ENCODE data around the gene SLC18A3.

Gene SLC18A3

DNA sequence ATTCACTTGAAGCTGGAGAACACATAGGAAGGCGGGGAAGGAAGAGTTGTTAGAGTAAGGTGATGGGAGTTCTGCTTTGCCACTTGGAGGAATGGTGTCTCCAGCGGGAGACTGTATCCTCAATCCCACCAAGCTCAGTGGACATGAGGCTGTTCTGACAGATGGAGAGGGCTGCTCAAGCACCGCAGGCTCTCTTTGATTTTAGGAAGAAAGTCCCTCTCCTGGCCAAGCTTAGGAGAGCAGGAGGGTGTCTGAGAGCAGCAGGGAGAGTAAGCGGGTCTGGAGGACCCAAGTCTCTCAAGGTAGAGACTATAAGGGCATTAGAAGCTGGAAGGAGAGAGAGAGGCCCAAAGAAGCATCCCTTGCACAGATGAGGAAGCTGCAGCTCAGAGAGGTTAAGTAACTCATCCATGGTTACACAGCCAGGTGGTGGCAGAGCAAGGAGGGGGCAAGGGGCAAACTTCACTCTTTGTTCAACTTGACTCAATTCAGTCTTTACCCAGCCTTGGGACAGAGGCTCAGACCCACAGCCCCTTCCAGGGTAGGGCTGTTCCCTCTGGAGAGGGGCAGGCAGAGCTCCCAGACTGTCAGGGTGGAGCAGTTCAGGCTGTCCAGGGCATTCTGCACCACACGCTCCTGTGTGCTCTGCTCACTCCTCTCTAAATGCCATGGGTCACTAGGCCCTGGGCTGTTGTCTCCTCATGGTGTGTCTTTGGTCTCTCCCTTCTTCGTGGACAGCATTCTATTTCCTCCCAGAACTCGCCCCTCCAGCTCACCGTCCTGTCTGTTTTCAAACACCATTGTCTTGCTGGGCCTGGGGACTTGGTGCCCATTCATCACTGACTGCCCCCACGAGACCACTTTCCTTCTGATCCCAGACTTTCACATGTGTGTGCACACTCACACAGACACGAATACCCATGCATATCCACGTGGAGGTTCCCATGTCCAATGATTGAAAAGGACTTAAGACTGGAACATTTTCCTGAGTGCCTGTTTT lies 12.6 kb downstream of the SLC18A3 start:
- no peak for FAIRE-seq

DNA sequence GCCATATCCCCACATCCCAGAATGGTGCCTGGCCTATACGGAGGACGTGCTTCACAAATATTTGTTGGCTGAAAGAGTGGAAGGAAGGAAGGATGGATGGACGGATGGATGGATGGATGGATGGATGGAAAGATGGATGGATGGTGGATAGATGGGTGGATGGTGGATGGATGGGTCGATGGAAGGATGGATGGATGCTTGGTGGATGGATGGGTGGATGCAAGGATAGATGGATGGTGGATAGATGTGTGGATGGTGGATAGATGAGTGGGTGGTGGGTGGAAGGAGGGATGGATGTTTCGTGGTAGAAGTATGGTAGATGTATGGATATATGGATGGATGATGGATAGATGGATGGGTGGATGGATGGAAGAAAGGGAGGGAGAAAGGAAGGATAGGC lies 14.5 kb downstream of the SLC18A3 start:
- FAIRE-seq (no peak), DNase-seq (ENCODE audit: insufficient read length, low spot score) (no peak)

More for the DNA sequence above, 12.6 kb downstream of the SLC18A3 start:
- no peak for DNase-seq (ENCODE audit: insufficient read length, low spot score)

DNA sequence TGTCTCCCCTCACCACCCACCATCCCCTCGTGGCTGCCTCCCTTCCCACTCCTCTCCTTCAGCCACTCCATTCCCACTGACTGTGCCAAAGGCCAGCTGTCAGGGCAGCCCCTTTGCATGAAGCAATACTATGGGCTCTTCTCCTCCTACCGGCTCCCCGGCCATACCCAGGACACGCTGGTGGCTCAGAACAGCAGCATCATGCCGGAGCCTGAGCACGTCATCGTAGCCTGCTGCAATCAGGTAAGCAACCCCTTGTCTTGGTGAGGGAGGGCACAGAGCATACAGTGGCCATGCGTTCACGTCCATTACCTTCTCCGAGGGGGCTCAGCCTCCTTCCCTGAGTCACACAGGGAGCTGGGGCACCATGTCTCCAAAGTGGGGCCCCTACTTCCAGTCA lies 15.3 kb downstream of the SLC18A3 start:
- DNase-seq (ENCODE audit: insufficient read length, low spot score) = no peak
- no peak for FAIRE-seq

DNA sequence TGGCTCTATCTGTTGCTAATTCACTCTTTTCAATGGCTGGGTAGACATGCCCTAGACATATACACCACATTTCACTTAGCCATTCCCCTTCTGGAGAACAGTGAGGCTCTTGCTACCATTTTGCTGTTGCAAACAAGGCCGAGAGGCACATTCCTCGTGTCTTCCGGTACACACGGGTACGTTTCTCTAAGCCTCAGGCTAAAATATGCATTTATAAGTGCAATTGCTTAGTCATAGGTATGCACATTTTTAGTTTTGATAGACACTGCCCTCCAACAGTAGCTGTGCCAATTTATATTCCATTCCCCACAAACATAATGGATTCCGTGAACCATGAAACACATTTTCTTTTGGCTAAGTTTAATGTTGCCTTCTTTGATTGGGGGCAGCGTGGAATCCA lies 16.9 kb downstream of the SLC18A3 start:
- FAIRE-seq = no peak
- no peak for DNase-seq (ENCODE audit: insufficient read length, low spot score)

DNA sequence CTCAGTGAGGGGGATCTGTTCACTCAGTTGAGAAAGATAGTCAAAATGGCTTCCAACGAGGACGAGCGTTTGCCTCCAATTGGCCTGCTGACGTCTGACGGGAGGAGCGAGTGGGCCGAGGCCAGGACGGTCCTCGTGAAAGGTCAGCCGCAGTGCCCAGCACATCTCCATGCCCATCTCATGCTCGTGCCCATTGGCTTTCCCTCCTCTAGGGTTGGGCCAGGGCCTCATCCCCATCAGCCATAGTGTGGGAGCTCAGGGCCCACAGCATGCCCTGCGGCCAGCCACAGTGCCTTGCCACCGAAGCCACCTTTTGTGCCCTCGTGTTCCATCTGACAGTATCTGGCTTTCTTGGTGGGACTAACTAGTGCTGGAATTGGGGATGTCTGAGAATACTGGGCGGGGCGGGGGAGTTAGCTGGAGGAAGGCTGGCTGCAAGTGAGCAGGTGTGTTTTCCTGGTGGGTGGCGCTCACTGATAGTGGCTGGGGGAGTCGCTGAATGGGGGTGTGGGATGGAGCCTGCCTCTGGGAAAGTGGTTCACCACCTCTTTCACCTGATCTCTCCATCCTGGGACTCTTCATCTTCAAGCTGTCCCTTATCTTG lies 17.6 kb downstream of the SLC18A3 start:
- DNase-seq (ENCODE audit: insufficient read length, low spot score) = no peak

DNA sequence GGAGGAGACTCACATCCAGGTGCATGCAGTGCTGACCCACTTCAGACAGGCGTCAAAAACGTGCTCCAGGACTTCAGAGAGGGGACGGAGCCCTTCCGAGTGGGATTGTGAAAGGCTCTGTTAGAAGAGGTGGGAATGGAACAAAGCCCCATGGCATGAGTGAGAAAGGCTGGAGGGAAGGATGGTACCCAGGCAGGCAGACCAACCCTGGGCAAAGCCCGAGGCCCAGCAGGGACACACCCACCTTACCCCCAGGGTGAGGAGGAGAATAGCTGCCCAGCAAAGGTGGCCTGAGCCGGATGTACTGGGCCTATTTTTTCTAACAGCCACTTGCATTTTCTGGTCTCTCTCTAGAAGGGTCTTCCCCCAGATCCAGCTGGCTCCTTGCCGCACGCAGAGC lies 18.5 kb downstream of the SLC18A3 start:
- no peak for FAIRE-seq
- no peak for DNase-seq (ENCODE audit: insufficient read length, low spot score)

More for the DNA sequence above, 17.6 kb downstream of the SLC18A3 start:
- no peak for FAIRE-seq

DNA sequence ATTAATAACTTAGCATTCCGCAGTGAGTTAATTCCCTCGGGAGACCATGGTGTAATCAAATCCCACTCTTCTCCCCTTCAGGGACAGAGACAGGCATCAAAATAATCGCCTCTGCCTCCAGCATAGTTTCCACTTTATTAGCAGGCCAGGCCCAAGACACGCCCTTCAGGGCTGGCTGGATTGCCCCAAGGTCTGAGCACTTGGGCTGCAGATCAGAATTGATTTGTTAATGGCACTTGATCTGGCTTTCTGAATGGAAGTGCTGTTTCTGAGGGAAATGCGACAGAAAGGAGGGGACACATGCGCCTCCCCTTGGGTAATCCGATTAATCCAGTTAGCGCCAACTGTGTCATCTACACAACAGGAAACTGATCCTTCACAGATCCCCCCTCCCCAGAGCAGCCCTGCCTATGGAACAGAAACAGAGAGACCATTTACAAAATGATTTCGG lies 19.3 kb downstream of the SLC18A3 start:
- FAIRE-seq = no peak
- no peak for DNase-seq (ENCODE audit: insufficient read length, low spot score)

DNA sequence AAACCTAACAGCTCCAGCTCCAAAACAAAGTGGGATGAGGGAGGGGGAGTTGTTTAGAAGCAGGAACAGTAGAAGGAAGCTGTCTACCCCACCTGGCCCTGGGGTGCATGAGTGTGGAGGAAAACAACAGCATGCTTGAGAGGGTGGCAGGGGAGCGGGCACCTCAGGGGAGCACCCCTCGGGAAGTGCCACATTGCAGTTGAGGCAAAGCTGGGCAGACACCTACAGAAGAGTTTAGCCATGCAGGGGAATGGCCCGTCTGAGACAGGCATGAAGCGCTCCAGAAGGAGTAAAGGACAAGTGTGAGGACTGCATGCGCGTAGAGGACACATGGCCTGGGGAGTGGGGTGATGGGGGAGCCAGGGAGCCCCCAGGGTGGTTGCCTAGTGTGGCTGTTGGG lies 21.9 kb downstream of the SLC18A3 start:
- DNase-seq (ENCODE audit: insufficient read length, low spot score) = no peak
- no peak for FAIRE-seq

DNA sequence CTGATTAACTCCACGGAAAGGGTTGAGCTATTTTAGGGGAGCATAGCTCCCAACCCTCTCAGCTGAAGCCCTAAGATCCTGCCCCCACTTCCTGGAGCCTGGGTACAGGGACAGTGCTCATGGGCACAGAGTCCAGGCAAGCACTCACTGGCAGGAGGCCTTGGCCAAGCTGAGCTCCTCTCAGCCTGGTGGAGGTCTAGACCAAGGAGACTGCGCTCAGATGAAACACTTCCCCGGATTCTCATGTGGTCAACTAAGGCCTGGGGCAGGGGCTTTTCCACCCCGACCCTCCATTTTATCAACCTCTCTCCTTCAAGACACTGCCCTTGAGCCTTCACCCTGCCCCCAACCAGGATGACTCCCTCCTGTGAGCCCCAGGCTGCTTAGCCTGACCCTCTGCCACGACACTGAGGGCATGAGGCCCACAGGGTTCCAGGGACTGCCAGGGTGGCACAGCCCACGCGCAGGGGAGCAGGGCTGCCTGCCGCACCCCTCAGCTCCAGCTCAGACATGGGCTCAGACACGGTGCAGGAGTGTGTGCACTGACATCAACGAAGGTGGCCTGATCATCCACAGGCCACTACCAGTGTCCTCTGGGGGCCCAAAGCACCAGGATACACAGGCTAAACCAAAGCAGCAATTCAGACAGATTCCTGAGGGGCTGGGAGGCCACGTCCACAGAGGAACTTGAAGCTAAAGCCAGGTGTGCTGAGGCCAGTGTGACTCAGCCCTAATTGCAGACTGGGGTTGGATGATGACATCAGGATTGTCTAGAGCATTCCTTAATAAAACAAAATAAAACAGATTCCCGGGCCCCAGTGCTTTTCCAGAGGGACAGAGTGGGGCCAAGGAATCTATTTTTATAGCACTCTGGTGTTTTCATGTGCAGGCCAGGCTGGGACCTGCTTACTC lies 22.6 kb downstream of the SLC18A3 start:
- DNase-seq (ENCODE audit: insufficient read length, low spot score) = no peak
- no peak for FAIRE-seq

DNA sequence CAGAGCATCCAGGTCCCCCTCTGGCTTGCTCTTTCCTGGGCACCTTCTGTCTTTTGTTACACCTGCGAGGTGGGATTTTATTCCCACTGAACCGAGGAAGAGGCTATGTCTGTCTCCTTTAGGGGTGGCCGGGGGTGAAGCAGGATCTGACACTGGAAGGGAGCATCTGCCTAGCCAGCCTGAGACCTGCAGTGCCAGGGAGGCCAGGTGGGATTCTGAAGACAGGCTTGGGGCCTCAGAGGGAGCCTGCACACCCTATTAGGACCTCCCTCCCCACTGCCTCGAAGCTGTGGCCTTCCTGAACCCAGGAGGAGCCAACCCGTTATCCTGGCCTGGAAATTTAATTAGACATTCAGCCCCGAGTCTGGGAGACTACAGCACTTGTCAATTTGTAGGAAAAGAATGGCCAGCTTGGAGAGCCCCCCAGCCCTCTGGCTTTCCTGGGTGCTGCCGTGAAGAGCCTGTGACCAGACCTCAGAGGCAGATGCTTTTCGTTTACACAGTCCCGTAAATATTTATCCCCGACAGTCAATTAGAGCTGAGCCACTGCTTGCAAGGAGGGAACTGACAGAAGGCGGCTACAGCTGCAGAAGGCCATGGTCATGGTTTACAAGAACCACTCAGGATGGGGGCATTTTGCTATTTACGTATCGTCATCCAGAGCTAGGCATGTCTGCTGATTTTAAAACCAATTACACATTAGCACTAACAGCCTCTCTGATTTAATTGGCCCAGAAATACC lies 23.4 kb downstream of the SLC18A3 start:
- FAIRE-seq (no peak), DNase-seq (ENCODE audit: insufficient read length, low spot score) (no peak)

DNA sequence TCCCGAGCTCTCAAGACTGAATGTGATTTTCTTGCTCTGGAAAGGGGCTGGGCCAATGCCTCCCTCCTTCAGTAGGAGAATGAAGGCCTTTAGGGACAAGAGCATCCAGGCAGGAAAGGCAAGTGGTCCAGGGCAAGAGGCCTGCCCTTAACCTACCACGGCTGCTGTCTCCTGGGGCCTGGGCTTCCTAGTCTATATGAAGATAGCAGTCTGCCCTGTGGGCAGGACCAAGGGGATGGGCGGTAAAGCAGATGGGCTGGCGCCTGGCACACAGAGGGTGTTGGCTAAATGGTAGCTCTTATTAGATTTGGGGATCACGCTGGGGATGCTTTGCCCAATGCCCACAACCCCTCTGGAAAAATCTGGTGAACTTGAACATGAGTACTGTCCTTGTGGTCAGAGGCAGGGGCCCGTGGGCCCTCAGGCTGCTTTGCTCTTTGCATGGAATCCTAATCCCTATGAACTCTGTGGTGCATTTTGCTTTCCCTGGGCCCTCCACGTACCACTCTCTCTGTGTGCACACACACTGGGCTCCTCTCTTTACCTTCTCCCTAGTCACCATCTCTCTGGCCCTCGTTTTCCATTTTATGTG lies 24.1 kb downstream of the SLC18A3 start:
- no peak for FAIRE-seq
- DNase-seq (ENCODE audit: insufficient read length, low spot score) = no peak

DNA sequence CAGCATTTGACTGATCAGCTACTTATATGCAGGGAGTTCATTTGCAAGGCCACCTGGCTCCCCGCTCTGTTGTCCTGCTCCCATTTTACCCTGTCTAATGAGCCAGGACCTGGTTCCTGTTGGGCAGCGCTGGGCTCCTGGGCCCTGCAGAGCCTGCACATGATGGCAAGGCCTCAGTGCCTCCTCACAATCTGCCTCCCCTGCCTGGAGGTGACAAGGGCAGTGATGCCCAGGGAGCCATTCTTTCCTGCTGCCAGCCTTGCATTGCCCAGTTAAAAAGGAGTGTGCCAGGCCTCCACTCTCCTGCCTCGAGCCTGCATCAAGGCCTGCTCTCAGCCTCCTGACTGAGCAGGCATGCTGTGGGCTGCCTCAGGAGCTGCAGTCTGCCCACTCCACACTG lies 32.2 kb downstream of the SLC18A3 start:
- no peak for DNase-seq (ENCODE audit: insufficient read length, low spot score)
- no peak for FAIRE-seq

DNA sequence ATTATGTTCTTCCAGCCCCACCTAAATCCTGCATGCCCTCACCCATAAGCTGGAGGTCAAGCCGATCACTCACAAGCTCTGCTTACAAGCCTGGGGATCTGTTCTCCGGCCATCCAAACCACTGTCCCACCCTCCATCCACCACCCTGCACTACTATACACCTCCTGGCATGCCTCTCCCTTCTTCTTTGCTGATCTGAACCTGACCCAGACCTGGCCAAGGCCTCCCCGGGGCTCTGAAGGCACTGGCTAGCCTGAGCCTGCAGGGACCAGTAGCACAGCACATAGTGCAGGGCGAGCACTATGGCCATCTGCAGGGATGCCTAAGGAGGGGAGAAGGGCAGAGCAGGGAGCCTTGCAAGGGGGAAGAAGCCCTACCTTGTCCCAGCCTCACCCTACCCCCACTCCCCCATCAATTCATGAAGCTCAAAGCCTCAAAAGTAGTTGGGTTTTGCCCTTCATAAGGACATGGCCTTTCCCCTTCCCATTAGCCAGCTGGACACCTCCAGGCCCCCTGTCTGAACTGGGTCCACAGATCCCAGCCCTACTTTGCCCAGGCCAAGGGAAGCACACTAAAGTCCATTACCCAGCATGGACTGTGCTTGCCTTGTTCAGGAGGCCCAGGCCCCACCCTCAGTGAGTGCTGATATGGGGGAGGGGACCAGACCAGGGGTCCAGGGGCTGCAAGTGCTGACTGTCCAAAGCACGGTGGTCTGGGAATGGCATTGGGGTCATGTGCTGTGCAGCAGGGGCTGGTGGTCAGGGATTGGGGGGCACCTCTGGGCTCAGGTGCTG lies 33.3 kb downstream of the SLC18A3 start:
- DNase-seq (ENCODE audit: insufficient read length, low spot score) (no peak), FAIRE-seq (no peak)

DNA sequence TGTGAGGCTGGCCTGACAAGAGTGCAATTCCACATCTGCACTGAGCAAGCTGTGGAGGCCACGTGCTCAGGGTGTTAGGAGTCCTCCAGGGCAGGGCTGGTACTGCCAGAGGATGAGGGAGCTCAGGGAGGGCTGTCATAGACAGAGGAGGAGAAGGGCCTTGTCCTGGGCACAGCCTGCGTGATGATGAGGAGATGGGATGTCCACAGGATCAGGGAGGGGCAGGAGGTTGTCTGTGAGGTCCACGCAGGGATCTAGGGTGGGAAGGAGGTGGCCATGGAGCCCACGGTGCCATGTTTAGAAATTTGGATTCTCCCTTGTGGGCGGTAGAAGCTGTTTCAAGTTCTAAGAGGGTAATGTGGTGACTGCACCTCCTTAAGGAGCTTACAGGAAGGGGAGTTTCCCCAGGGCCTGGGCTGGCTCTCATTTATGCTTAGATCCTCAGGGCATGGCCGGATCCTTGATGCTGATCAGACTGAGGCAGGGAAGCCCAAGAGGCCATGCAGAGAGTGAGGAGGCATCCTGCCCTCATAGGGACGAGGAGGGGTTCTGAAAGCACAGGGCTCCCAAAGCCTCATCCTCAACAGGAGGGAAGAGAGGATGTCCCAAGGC lies 34.0 kb downstream of the SLC18A3 start:
- DNase-seq (ENCODE audit: insufficient read length, low spot score) (no peak), FAIRE-seq (no peak)

DNA sequence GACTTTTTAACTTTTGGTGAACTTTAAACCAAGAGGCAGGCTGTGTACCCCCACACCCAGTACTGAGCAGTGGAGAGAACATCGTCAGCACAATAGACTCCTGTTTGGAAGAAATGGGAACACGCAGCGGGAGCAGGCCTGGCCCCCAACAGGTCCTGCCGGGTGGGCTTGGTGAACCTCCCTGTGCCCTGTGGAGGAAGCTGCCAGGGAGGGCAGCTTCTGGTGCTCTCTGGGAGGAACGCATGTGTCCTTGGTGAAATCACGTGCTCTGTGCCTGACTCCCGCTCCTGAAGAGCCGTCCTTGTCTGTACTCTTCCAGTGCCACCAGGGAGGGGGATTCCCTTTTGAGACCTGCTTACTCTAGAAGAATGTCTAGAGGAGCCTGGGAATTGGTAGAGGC lies 35.3 kb downstream of the SLC18A3 start:
- FAIRE-seq = no peak
- no peak for DNase-seq (ENCODE audit: insufficient read length, low spot score)

DNA sequence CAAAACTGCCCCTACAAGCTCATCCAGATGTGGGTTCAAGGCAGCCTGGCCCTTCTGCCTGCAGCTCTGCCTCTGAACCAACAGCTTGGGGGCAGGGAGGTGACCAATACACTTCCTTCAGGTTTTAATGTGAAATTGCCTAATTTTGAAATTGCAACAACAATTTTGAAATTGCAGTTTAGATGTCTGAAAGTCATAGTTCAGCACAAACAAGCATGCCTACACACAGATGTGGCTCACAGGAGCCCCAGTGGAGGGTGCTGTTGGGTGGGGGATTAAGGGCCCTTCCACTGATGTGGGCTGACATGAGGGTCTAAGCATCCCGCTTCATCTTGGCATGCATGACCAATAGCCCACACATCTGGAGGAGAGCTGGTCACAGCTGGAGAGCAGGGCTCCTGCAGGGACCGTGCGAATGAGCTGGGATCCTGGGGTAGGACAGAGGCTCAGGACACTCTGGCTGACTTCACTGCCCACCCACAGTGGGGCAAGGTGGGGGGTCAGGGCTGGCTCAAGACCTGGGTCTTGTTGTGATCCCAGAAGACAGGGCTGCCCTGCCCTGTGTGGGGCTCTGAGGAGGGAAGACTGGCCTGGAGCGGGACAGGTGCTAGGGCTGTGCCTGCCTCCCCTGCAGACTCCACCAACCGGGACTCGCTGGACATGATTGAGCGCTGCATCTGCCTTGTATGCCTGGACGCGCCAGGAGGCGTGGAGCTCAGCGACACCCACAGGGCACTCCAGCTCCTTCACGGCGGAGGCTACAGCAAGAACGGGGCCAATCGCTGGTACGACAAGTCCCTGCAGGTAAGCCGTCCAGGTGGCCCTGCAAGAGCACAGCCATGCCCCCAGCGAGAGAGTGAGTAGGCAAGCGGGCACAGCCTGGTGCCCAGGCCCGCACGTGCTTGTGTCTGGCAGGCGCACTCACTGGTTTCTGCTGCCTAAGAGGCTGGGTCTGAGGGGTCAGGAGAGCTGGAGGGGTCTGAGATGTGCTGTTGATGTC lies 36.1 kb downstream of the SLC18A3 start:
- DNase-seq (ENCODE audit: insufficient read length, low spot score) (no peak), FAIRE-seq (no peak)

DNA sequence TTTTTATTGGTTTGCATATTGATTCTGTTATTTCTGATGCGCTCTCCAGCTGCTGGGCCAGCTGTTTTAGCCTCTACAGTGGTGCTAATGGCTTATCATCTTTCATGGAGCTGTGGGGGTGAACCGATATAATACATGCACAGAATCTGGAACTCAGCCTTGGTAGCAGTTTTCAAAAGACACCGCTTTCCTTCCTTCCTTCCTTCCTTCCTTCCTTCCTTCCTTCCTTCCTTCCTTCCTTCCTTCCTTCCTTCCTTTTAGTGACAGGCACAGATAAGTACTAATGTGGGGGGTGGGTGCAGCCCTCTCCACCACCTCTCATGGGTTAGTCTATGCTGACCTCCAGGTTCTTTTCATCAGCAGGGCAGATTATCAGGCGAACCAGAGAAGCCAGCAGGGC lies 37.4 kb downstream of the SLC18A3 start:
- no peak for DNase-seq (ENCODE audit: insufficient read length, low spot score)
- FAIRE-seq = no peak

Measured in GM19239 (cell line).